ENCODE measurements around the gene SYT1.
"Not testable (repeated sequence)": the region's sequence is repeated elsewhere in the genome, so short reads cannot be mapped to it uniquely, and the experiment has no call there.

The SYT1 gene

GRCh38 chr12:79424109-79424721 lies 559.6 kb downstream of the SYT1 start:
- H3K4me3 ChIP-seq (ENCODE audit: low read depth, low read length): no peak overlapping the region
- TF ChIP-seq CTCF (IDR thresholded peaks at IDR 0.05; ENCODE audit: borderline replicate concordance, insufficient read depth, low read depth, low read length): no peak

- no peak overlapping the region for H3K4me3 ChIP-seq (ENCODE audit: low read depth, low read length)
- TF ChIP-seq CTCF (IDR thresholded peaks at IDR 0.05; ENCODE audit: borderline replicate concordance, insufficient read depth, low read depth, low read length): no peak
These were observed 561.5 kb downstream of the SYT1 start for GRCh38 chr12:79426121-79426520.

- not testable (repeated sequence) for H3K4me3 ChIP-seq (ENCODE audit: low read depth, low read length)
These were observed 562.2 kb downstream of the SYT1 start for GRCh38 chr12:79426744-79427143.

GRCh38 chr12:79433465-79434072 lies 569.0 kb downstream of the SYT1 start:
- no peak for TF ChIP-seq CTCF (IDR thresholded peaks at IDR 0.05; ENCODE audit: borderline replicate concordance, insufficient read depth, low read depth, low read length)
- H3K4me3 ChIP-seq (ENCODE audit: low read depth, low read length): no peak overlapping the region

GRCh38 chr12:79434561-79434960 lies 570.0 kb downstream of the SYT1 start:
- H3K4me3 ChIP-seq (ENCODE audit: low read depth, low read length): no peak overlapping the region
- no peak for TF ChIP-seq CTCF (IDR thresholded peaks at IDR 0.05; ENCODE audit: borderline replicate concordance, insufficient read depth, low read depth, low read length)

- H3K4me3 ChIP-seq (ENCODE audit: low read depth, low read length): no peak overlapping the region
- no peak for TF ChIP-seq CTCF (IDR thresholded peaks at IDR 0.05; ENCODE audit: borderline replicate concordance, insufficient read depth, low read depth, low read length)
These were observed 571.2 kb downstream of the SYT1 start for GRCh38 chr12:79435742-79436141.

- H3K4me3 ChIP-seq (ENCODE audit: low read depth, low read length): no peak overlapping the region
- TF ChIP-seq CTCF (IDR thresholded peaks at IDR 0.05; ENCODE audit: borderline replicate concordance, insufficient read depth, low read depth, low read length): no peak
These were observed 574.1 kb downstream of the SYT1 start for GRCh38 chr12:79438480-79439174.
